Amniotic epithelial cell (primary cell): ENCODE measurements around the gene ATP1A3.

Source experiments
- DNase-seq: peaks from one replicate; pipeline ENCODE4 v3.0.0-alpha.2; 2010; ENCODE audit warnings: low read depth

Gene ATP1A3

GRCh38 chr19:41984961-41985360 is 9.1 kb downstream of the ATP1A3 start:
- DNase-seq = no peak

- DNase-seq = no peak
Measured at GRCh38 chr19:41981724-41982123, 12.3 kb downstream of the ATP1A3 start.

DNA sequence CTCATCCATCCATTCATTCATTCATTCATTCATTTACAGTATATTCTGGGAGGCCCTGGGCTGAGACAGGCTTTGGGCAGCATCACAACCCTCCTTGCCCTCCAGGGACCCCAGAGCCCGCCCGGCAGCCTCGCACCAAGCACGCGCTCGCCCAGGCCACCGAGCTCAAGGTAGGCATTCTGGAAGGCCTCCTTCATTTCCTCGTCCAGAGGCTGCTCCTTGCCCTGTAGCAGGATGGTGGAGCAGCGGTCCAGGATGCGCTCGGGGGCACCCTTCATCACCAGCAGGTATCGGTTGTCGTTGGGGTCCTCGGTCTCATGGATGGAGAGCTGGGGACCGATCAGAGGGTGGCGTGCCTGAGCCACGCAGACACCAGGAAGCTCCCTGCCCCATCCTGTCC is 15.6 kb downstream of the ATP1A3 start:
- DNase-seq = no peak

DNA sequence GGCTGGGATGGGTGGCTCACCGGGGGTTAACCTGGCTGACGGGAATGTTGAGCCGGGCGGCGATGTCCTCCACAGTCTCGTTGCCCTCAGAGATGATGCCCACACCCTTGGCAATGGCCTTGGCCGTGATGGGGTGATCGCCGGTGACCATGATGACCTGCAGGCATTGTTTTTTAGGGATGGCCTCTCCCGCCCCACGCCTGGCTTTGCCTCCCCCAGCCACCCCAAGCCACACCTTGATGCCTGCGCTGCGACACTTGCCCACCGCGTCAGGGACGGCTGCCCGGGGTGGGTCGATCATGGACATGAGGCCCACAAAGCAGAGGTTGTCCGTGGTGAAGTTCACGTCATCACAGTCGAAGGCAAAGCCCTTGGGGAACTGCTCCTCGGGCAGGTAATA is 16.1 kb downstream of the ATP1A3 start:
- DNase-seq = no peak

GRCh38 chr19:41974652-41975051 is 19.4 kb downstream of the ATP1A3 start:
- no peak for DNase-seq

GRCh38 chr19:41971363-41971762 is 22.7 kb downstream of the ATP1A3 start:
- no peak for DNase-seq

DNA sequence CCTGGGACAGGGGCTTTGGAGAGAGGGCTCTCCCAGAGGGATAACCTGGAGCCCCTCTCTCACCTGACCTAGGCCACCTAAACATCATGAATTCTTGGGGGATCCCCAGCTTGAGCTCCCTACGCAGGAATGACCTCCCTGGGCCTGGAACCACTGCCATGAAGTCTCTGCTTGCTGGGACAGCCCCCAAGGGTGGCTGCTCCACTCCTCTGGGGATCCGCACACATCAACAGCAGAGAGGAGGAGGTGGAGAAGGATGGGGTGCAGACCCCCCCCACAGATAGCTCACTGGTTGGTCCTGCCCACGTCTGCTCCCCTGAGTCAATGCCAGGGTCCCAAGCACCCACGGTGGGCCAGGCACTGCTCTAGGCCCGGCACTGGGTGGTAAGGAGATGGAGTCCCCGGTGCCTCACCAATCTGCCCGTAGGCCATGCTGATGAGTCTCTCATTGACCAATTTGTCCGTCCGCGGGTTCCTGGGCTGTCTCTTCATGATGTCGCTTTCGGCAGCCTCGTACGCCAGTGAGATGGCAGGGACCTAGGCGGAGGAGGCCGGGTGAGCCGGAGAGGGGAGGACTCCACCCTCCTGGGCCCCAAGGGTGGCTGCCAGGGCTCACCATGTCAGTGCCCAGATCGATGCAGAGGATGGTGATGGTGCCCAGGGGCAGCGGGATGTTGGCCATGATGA is 24.1 kb downstream of the ATP1A3 start:
- DNase-seq = no peak

GRCh38 chr19:41968751-41969595 is 25.1 kb downstream of the ATP1A3 start:
- DNase-seq = no peak

DNA sequence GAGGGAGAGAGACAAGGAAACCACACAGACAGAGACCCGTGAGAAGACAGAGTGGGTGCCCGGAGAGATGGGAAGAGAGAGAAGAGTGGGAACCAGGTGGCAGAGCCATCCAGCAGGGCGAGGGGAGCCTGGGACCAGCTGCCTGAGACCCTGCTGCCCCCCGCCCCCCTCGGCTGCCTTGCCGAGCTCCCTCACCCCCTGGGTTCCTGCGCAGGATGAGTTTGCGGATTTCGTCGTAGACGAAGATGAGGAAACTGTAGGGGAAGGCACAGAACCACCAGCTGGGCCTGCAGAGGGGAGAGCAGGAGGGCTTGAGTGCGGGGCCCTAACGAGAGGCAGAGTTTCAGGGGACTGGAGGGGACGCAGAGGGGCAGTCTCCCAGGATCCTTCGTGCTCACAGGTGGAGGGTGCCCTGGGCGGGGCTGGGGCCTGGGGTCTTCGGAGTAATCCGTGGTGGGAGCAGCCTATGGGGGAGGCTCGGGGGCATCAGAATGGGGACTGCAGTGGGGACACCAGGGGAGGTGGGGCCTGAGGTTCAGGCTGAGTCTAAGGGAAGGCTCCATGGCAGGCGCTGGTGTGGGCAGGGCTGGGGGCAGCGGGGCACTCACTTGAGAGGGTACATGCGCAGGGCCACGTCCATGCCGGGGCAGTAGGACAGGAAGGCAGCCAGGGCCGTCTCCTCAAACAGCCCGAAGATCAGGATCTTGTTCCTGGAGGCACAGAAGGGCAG is 26.8 kb downstream of the ATP1A3 start:
- no peak for DNase-seq

DNA sequence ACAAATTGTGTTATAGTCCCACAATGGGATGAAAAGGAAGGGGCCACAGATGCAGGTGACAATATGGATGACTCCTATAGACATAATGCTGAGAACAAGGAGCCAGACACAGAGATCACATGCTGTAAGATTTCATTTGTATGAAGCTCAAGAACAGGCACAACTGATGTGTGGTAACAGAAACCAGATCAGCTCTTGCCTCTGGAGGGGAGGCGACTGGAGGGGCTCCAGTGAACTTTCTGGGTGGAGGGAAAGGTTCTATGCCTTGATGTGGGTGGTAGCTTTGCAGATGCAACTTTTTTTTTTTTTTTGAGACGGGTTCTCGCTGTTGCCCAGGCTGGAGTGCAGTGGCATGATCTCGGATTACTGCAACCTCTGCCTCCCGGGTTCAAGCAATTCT is 28.9 kb downstream of the ATP1A3 start:
- no peak for DNase-seq

DNA sequence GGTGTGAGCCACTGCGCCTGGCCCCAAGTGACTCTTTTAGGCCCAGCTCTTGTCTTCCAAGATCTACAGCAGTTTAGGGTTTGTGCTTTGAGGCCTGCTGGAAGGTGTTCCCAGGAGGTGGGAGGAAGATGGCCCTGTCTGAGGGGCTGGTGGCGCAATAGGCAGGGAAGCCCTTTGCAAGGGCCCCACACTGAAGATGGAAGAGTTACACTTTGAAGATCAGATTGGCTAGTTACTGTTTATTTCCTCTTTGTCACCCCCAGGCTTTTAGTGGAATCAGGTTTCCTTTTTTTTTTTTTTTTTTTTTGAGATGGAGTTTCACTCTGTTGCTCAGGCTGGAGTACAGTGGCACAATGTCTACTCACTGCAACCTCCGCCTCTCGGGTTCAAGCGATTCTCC is 33.1 kb downstream of the ATP1A3 start:
- no peak for DNase-seq

DNA sequence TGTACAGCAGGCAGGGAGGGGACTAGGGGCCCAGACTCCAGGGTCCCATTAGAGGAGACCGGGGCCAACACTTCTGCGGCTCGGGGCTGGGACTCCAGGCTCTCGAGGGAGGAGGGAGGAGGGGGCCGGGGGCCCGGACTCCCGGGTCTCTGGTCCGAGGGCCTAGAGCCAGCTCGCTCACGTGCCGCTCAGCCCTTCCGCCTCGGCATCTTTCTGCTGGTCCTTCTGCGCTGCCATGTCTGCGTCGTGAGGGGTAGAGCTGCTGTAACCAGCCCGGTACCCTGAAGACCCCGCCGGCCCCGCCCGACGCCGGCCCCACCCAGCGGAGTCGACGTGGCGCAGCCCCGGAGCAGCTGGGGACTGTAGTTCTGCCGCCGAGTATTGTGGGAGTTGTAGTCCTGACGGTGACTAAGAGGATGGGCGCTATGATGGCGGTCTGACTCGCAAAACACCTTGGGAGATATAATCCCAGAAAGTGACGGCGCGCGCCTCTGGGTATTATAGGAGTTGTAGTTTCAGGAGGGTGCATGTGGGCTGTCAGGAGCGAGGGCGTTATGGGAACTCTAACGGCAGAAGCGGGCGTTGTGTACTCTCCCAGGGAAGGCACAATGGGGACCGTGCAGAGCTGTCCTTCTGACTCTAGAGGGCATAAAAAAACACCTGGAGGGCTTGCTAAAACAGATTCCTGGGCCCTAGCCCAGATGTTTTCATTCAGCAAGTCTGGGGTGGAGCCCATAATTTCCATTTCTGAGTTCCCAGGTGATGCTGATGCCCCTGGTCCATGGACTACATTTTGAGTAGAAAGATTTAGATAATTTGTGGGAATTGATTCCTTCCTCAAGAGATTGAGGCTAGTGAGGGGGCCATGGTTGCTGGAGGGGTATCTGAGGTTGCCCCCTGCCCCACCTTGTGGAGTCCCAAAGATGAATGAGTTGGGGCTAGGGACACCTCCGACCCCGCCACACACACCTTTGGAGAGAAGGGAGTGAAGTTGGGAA is 34.7 kb downstream of the ATP1A3 start, which contains the start of gene RABAC1:
RABAC1 (minus strand) TSS at position 266 of the 998 bp plus-strand sequence; CDS start at position 237, 29 bp downstream.
- peak; percentile 88 for DNase-seq

DNA sequence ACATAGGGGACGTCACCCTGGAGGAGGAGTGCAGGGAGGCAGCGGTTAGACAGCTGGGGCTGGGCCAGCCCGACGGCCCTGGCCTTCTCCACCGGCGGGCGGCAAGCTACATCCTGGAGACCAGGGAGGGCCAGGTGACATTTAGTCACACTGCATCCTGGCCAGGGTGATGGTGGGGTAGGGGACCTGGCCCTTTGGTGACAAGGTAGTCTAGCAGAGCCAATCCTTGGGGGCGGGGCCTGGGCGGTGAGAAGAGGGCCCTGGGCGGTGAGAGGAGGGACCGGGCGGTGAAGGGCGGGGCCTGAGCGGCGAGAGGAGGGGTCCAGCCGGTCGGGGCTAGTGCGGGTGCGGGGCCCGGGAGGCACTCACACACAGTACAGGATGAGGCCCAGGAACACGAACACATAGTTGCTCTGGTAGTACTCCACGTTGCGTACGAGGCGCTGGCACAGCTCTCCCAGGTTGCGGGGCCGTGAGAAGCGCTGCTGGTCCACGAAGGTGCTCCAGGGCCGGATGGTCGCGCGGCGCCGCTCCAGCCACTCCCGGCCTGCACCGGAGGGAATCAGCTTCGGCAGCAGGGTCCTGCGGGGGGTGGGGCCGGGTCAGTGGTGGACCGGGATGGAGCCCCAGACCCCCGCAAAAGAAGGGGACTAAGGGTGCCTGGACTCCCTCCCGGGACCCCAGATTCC is 35.5 kb downstream of the ATP1A3 start:
- peak; percentile 53 for DNase-seq

- DNase-seq = peak; percentile 80
Measured at GRCh38 chr19:41957838-41958366, 36.1 kb downstream of the ATP1A3 start.

GRCh38 chr19:41957161-41957837 is 36.7 kb downstream of the ATP1A3 start:
- no peak for DNase-seq

- no peak for DNase-seq
Measured at GRCh38 chr19:41956621-41957020, 37.4 kb downstream of the ATP1A3 start.

- DNase-seq = no peak
Measured at GRCh38 chr19:41955521-41955920, 38.5 kb downstream of the ATP1A3 start.

- peak; percentile 46 for DNase-seq
Measured at GRCh38 chr19:41951686-41952172, 42.3 kb downstream of the ATP1A3 start.

DNA sequence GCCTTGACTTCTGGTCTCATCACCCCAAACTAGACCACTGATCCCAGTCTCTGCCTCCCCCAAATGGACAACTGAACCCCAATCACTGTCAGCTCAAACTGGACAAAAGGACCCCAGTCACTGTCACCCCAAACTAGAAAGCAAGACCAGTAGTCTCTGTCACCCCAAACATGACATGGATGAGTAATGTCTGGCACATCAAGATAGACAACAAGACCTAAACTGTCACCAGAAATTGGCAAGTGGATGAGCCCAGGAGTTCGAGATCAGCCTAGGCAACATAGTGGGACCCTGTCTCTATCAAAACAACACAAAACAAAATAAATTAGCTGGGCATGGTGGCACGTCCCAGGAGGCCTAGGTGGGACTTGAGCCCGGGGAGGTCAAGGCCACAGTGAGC is 46.9 kb downstream of the ATP1A3 start:
- DNase-seq = no peak
